Activated naive CD8-positive, alpha-beta T cell treated with anti-CD3 and anti-CD28 coated beads, Interleukin-2, amount 50 U/mL, for 24 hours (primary cell): ENCODE results near the gene GIPC3.

ENCODE experiments used
- ATAC-seq: fragments of 150-1000 bp; cut with Tn5 transposase; one replicate; pipeline ENCODE4 v1.10.0; 2021
- DNase-seq: peaks from one replicate; pipeline ENCODE4 v3.0.0; 2021
- H3K27ac Mint-ChIP-seq: one replicate; pipeline ENCODE4 v1.8.0; 2021; ENCODE audit warnings: mild to moderate bottlenecking, mixed read lengths
- H3K27me3 Mint-ChIP-seq: one replicate; pipeline ENCODE4 v1.8.0; 2021; ENCODE audit warnings: mixed read lengths
- H3K36me3 Mint-ChIP-seq: one replicate; pipeline ENCODE4 v1.8.0; 2021; ENCODE audit warnings: low read depth, mixed read lengths
- H3K4me1 Mint-ChIP-seq: one replicate; pipeline ENCODE4 v1.8.0; 2021; ENCODE audit warnings: mixed read lengths
- H3K4me3 Mint-ChIP-seq: one replicate; pipeline ENCODE4 v1.8.0; 2021; ENCODE audit warnings: mild to moderate bottlenecking, moderate library complexity, mixed read lengths
- H3K9me3 Mint-ChIP-seq: one replicate; pipeline ENCODE4 v1.8.0; 2021; ENCODE audit warnings: mixed read lengths

GIPC3 gene

DNA sequence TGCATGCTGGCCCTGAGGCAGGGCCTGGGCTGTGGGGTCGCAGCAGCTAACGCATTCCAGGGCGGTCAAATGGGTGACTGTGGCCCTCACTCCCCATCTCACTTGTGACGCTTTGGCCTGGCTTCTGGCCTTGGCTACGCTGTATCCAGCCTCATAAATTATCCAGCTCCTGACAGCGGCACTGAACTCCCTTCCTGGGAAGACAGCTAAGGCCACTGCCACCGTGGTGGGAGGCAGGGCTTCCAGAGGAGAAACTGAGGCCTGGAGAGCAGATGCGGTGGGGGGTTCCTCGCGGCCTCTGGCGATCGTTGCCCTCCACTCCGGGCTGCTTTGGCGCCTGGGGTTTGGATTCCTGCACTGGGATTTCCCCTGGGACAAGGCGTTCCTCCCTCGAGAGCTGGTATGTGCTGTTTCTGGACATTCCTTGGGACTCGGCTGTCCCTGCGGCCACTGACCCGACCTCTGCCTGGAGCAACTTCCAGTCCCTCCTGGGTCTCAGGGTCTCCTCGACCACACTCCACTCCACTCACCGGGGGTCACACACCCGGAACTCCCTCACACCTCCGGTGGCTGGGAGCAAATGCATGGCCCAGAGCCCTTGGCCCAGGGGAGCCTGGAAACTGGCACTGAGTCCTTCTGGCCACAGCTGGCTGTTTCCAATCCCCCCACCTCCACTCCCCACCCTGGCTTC, 18.0 kb downstream of the GIPC3 start:
- no peak overlapping the region for H3K27ac Mint-ChIP-seq
- H3K27me3 Mint-ChIP-seq = no peaks in the 10 kb centered on the region
- H3K4me1 Mint-ChIP-seq = peaks cover 7% of the 10 kb centered on the region
- no peak overlapping the region for H3K4me3 Mint-ChIP-seq
- DNase-seq = no peak
- ATAC-seq = no peak
- H3K36me3 Mint-ChIP-seq = no peaks in the 10 kb centered on the region
- H3K9me3 Mint-ChIP-seq = no peaks in the 10 kb centered on the region

DNA sequence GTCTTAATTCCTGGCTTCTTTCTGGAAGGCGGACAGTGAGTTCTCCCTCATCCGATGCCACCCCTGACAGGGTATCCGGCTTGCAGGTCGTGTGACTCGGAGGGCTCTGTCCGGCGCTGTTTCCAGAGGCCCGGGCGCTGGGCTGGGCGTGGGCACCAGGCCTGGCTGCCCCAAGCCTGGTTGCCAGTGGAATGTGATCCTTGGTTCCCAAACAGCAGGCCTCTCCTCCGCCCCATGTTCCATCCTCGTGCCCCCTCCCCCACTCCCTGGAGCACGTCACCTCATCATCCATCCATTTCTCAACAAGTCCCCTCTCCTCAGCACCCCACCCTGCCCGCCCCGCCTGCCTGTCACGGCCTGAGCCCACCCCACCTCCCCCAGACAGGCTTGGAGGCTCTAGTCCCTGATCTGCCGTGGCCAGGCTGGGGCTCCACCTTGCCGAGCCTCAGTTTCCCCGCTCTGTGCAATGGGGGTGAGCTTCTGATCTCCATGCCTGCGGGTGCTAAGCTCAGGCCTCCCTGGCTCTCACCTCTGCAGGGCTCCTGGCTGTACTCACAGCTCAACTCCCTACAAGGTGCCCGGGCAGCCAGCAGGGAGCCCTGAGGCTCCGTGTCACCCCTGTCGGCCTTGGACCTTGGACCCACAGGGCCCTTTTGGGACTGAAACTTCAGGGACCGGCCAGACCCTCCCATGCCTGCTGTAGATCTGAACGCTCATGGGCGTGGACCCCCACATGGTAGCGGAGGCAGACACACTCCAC, 19.1 kb downstream of the GIPC3 start:
- Mint-ChIP-seq H3K36me3 (no peaks in the 10 kb centered on the region), H3K27ac (no peak overlapping the region)
- DNase-seq = no peak

DNA sequence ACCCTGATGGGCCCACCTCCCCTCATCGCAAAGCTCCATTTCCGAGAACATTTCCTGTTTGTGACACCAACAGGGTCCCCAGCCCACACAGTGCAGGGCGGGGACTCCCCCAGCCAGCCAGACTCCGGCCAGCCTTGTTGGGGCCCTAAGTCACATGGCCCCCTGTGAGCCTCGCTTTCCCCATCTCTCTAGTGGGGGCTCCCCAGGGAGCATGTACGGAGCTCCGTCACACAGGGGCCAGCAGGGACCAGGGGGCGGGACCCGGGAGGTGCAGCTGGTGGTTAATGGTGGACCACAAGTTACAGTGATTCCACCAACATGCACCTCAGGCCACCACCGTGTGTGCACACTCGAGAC, 19.7 kb downstream of the GIPC3 start:
- H3K27me3 Mint-ChIP-seq = no peaks in the 10 kb centered on the region
- H3K4me1 Mint-ChIP-seq = peaks cover 9% of the 10 kb centered on the region
- no peaks in the 10 kb centered on the region for H3K9me3 Mint-ChIP-seq
- ATAC-seq (peak; percentile 58), DNase-seq (peak; percentile 53)
- no peak overlapping the region for H3K27ac Mint-ChIP-seq
- H3K4me3 Mint-ChIP-seq = no peak overlapping the region
- no peaks in the 10 kb centered on the region for H3K36me3 Mint-ChIP-seq

More for the DNA sequence above, 19.1 kb downstream of the GIPC3 start:
- peaks cover 9% of the 10 kb centered on the region for H3K4me1 Mint-ChIP-seq
- ATAC-seq = peak; percentile 6
- no peaks in the 10 kb centered on the region for H3K9me3 Mint-ChIP-seq
- H3K27me3 Mint-ChIP-seq = no peaks in the 10 kb centered on the region
- no peak overlapping the region for H3K4me3 Mint-ChIP-seq

DNA sequence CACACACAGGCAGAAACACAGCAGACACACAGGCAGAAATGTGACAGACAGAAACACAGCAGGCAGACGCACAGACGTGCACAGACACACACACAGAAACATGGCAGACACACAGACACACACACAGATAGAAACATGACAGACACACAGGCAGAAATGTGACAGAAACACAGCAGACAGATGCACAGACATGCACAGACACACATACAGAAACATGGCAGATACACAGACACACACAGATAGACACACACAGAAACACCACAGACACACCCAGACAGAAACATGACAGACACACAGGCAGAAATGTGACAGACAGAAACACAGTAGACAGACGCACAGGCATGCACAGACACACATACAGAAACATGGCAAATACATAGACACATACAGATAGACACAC, 20.1 kb downstream of the GIPC3 start:
- no peak for ATAC-seq
- no peaks in the 10 kb centered on the region for H3K9me3 Mint-ChIP-seq
- H3K27ac Mint-ChIP-seq = no peak overlapping the region
- H3K27me3 Mint-ChIP-seq = no peaks in the 10 kb centered on the region
- peaks cover under 1% of the 10 kb centered on the region for H3K36me3 Mint-ChIP-seq
- peaks cover 9% of the 10 kb centered on the region for H3K4me1 Mint-ChIP-seq
- H3K4me3 Mint-ChIP-seq = no peak overlapping the region
- DNase-seq = no peak

DNA sequence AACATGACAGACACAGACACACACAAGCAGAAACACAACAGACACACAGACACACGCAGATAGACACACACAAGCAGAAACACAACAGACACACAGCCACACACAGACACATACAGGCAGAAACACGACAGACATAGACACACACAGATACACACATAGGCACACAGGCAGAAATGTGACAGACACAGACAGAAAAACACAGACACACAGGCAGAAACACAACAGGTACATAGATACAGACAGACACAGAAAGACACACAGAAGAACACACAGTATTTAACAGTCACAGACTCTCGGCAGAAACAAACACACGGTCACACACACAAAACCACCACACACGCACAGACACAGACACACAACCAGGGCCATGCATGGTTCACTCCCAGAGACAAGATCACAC, 20.5 kb downstream of the GIPC3 start:
- no peaks in the 10 kb centered on the region for H3K9me3 Mint-ChIP-seq
- no peaks in the 10 kb centered on the region for H3K27me3 Mint-ChIP-seq
- H3K36me3 Mint-ChIP-seq = peaks cover 3% of the 10 kb centered on the region

DNA sequence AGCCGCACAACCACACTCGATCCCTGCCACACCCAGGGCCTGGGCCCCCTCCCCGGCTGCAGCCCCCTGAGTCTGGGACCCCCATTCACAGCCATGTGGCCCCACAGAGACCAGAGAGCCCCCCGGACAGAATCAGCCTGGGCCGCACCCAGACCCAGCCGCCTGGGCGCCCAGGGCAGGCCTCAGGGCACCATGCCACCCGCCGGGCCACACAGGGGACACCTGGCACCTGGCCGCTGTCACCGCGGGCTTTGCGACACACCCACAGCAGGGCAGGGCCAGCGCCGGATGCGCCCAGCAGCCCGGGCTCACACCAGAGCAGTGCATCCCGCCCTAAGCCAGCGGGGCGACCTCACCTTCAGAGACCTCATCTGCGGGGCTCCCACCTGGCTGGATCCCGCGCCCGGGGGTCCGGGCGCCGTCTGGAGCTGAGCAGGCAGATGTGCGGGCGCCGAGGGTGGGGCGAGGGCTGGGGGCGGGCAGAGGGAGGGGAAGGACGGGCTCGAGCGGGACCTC, 21.0 kb downstream of the GIPC3 start:
- no peak overlapping the region for H3K27ac Mint-ChIP-seq
- no peaks in the 10 kb centered on the region for H3K27me3 Mint-ChIP-seq
- H3K36me3 Mint-ChIP-seq = peaks cover 3% of the 10 kb centered on the region
- H3K9me3 Mint-ChIP-seq = no peaks in the 10 kb centered on the region
- ATAC-seq (peak; percentile 41), DNase-seq (peak; percentile 40)
- no peak overlapping the region for H3K4me3 Mint-ChIP-seq
- peaks cover 9% of the 10 kb centered on the region for H3K4me1 Mint-ChIP-seq

More for the DNA sequence above, 20.5 kb downstream of the GIPC3 start:
- ATAC-seq (no peak), DNase-seq (no peak)
- peaks cover 9% of the 10 kb centered on the region for H3K4me1 Mint-ChIP-seq
- no peak overlapping the region for H3K27ac Mint-ChIP-seq
- H3K4me3 Mint-ChIP-seq = no peak overlapping the region

DNA sequence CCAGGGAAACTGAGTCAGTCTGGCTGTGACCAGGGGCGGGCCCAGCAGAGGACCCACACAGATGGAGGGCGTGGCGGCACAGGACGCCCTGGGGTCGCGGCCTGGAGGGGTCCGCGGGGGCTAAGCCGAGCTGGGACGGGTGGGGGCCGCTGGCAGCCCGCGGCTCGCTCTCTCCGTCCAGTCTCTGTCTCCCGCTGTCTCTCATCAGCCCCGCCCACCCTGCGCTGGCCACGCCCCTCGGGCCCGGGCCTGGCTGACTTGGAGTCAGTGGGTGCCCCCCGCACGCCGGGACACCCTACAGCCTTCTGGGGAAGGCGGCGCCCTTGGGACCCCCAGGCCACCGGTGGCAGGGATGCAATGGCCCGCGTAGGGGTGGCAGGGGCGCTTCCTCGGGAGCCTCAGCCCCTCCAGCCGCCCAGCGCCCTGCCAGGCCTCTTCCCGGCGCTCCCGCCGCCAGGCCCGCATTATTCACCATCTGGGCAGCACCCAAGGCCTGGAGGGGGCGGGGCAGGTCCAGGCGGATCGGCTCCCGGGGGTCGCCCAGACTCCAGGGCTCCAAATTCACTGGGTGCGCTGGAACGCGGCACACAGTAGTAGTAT, 21.5 kb downstream of the GIPC3 start, which contains the start of gene TBXA2R:
Gene TBXA2R, minus strand, starts transcription at position 186 of the 600 bp plus-strand sequence. CDS start 6,241 bp downstream, outside the sequence.
- DNase-seq (peak; percentile 82), ATAC-seq (peak; percentile 44)
- peaks cover 9% of the 10 kb centered on the region for H3K4me1 Mint-ChIP-seq
- no peaks in the 10 kb centered on the region for H3K27me3 Mint-ChIP-seq
- H3K36me3 Mint-ChIP-seq = peaks cover 4% of the 10 kb centered on the region
- no peak within 1 kb of the TSS for H3K27ac Mint-ChIP-seq
- H3K9me3 Mint-ChIP-seq = no peaks in the 10 kb centered on the region
- H3K4me3 Mint-ChIP-seq = no peak within 1 kb of the TSS

DNA sequence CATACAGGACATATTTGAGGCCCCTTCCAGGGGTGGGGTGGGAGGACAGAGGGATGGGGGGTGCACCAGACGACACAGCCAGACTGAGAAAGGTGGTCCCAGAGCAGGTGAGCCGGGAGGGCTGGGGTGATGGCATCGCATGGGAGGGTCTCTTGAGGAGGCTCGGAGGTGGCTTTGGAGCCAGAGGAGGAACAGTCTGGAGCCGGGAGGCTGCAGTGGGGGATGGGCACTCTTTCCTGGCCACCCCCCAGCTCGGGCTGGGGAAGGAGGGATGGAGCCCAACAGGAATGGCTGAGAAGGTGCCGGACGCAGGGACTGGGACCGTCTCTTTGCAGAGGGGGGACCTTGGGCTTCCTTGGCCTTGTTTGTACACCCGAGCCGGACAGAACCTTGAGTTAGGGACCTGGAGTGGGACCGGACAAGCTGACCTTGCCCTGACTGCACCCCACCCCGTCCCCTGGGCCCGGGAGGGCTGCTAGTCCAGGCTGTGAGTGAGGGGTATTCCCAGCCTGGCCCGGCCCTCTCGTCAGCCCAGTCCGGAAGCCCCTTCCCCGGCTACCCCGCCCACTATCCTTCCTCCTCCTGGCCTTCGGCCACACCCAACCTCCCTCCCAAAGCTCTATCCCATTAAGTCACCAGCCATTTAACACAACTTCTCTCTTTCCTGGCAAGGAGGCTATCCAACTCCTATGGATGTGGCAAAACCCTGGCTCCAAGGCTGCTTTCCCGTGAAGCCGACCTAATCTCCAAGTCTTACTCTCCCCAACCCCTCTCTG, 22.2 kb downstream of the GIPC3 start:
- Mint-ChIP-seq H3K27me3 (no peaks in the 10 kb centered on the region), H3K4me1 (peaks cover 9% of the 10 kb centered on the region), H3K27ac (no peak overlapping the region), H3K36me3 (peaks cover 7% of the 10 kb centered on the region), H3K4me3 (peak overlapping the region; percentile 16), H3K9me3 (no peaks in the 10 kb centered on the region)
- ATAC-seq (no peak), DNase-seq (no peak)

DNA sequence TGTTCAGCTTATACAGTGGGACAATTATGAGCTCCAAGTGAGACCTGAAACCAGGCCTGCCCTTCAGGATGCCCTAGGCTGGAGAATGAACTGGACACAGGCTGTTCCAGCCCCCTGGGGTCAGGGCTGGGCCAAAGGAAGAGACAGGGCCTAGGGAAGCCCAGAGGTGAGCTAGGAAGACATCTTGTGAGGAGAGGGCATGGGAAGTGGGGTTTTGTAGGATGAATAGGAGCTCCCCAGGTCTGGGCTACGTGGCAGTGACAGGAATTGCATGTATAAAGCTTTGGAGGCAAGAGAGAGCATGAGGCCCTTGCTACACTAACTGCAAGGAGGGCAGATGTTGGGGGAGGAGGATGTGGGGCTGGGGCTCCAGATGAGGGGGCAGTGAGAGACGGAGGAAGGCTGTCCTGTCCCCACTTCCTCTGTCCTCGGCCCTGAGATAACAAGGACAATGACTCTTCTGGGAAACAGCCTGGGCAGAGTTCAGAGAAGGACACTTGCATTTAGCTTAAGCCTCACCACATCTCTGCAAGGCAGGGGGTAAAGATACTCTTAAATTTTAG, 22.9 kb downstream of the GIPC3 start:
- no peak for DNase-seq
- Mint-ChIP-seq H3K27me3 (no peaks in the 10 kb centered on the region), H3K4me1 (peaks cover 9% of the 10 kb centered on the region), H3K4me3 (peak overlapping the region; percentile 16), H3K36me3 (peaks cover 7% of the 10 kb centered on the region), H3K9me3 (no peaks in the 10 kb centered on the region), H3K27ac (no peak overlapping the region)
- ATAC-seq = no peak

DNA sequence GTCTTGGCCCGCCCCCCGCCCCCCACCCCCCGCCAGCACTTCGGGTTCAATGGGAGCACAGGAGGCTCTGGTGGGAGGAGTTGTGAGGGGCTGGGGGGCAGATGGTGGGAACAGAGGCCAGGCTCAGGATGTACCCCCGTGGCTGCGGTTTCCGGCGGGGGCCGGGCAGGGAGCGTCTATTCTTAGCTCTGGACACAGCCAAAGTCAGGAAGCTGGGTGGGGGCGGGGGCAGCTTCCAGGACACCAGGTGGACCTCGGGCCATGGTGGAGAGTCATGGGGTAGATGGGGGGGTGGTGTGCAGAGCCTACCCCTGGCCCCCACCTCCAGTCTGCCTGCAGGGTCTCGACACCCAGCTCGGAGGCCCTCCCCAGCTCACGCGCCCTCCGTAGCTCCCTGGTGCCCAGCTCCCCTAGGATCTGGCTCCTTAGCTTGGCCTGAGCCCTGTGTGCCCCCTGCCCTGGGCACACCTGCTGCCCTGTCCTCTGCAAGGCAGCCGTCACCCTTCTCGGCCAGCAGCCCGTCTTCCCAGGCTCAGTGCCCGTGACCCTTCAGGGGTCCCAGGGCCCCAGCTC, 23.6 kb downstream of the GIPC3 start:
- Mint-ChIP-seq H3K9me3 (no peaks in the 10 kb centered on the region), H3K27ac (no peak overlapping the region), H3K4me1 (peaks cover 9% of the 10 kb centered on the region), H3K4me3 (no peak overlapping the region), H3K36me3 (peaks cover 11% of the 10 kb centered on the region), H3K27me3 (no peaks in the 10 kb centered on the region)
- DNase-seq (no peak), ATAC-seq (no peak)

DNA sequence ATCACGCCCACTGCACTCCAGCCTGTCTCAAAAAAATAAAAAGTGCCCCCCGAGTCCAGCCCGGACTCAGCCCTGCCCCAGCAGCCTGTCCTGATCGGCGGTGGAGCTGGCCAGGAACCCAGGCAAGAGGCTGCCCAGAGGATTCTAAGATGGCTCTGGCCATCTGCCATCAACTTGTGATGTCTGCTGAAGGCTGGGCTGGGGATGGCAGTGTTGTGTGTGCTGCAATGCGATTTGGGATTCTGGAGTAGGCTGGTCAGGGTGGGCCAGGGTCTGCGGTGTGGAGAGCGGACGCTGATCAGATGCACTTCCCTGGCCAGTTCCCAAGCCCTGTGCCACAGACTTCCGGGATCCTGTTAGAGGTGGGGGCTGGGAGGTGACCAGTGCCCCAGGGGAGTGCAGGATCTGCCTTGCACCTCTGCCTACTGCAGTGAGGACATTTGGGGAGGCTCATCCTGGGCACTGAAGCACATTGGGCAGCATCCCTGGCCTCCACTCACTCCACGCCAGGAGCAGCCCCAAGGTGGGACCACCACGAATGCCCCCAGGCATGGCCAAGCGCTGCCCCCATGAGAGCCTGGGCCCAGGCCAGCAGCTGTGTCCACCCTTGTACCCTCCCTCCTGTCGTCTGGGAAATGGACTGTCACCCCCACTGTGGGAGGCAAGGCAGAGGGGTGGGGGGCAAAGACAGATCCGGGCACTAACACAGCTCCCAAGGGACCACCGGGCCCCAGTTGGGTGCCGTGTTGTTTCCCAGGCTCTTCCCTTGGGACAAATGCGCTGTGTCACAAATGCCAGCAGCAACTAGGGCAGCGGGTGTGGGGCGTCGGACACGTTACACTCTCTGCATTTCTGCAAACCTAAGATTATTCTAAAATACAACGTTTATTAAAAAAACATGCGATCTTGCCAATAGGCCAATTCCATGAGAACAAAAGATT, 24.8 kb downstream of the GIPC3 start:
- no peaks in the 10 kb centered on the region for H3K27me3 Mint-ChIP-seq
- H3K4me1 Mint-ChIP-seq = peaks cover 8% of the 10 kb centered on the region
- no peak overlapping the region for H3K27ac Mint-ChIP-seq
- H3K36me3 Mint-ChIP-seq = peaks cover 11% of the 10 kb centered on the region
- H3K9me3 Mint-ChIP-seq = no peaks in the 10 kb centered on the region
- ATAC-seq (no peak), DNase-seq (no peak)
- no peak overlapping the region for H3K4me3 Mint-ChIP-seq

DNA sequence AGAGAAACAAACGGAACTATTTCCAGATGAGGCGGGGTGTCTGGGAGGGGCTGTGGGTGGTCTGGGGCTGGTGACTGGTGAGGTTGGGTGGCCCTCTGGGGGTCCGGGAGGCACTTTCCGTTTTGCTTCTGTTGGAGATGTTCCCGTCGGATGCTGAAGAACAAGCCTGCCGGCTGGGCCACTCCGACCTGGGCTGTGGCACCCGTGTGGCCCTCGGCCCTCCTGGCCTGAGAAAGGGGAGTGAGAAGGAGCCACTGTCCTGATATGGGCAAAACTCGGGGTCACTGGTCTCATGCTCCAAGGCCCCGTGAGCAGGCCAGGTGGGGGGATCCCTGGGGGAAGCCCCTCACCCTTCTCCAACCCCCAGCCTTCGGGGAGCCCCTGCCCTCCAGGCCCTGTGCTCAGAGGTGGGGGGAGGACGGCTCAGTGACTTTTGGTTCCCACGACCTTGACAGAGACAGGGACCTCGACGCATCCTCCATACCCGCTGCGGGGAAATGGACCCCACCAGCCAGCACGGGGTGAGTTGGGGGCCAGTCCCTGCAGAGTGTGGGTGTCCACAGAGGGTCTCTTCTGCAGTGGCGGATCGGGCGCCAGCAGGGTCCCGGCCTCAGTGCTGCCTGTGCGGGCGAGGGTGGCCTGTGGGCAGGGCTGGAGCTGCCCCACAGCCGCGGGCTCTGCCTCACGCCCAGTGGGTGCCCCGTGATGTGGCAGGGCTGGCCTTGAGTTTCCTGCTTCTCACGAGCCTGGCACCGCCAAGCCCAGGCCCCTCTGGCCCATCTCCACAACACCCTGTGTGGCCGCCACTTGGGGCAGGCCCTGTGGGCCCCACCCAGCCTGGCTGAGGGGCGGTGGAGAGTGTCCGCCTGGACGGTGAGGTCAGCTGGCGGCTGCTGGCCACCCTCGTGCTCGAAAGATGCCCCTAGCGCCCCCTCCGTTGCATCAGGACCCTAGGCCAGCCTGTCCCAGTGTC, 25.8 kb downstream of the GIPC3 start:
- H3K4me3 Mint-ChIP-seq = no peak overlapping the region
- H3K9me3 Mint-ChIP-seq = no peaks in the 10 kb centered on the region
- H3K27ac Mint-ChIP-seq = no peak overlapping the region
- peaks cover 8% of the 10 kb centered on the region for H3K4me1 Mint-ChIP-seq
- H3K36me3 Mint-ChIP-seq = peaks cover 11% of the 10 kb centered on the region
- no peak for ATAC-seq
- H3K27me3 Mint-ChIP-seq = no peaks in the 10 kb centered on the region
- no peak for DNase-seq
